Measurements from ENCODE around the gene PBXIP1. TPM values are rescaled to one million over a fixed set of nuclear protein-coding genes. Genes with fewer than 3 reads are reported as not detected.

The PBXIP1 gene
- total RNA-seq, 1 donor from 2014 or later, result 23.7 TPM

DNA sequence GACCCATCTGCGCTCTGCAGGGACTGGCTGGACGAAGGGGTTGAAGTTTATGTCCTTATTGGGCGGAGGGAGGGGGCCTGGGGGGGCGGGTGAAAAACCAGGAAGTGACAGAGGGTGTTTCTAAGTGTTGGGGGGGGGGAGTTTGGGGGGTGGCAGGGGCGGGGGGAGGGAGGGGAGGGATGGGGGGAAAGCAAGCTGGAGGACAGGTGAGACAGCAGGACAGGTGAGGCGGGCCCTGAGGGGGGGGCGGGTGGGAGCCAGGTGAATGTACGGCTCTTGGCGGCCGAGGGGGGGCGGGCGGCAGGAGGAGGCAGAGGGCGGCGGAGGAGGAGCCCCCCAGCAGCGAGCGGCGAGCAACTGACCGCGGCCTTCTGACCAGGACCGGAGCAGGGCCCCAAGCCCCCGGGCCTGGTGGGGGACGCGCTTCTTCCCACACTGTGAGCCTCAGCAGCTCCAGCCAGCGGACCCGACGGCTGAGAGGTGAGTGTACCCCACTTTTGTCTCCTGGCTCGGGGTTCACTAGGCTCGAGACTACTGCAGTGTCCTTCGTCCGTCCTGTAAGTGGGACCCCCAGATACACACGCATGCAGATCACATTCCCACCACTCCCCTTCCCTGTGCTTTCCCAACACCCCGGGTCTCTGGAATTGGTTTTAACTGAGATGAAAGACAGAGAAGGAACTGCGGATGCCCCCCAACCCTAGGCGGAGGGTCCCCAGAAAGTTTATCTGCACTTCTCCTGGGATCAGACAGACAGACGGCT, 46.7 kb upstream of the PBXIP1 start, which contains the start of gene ZBTB7B:
Gene ZBTB7B, plus strand, starts transcription at position 339 of the 763 bp plus-strand sequence. CDS start 11,859 bp downstream, outside the sequence.
- no peak for FAIRE-seq
- no peak for DNase-seq (ENCODE audit: low read depth)
- Histone ChIP-seq H3K27me3 (ENCODE audit: control insufficient read depth, insufficient read depth, low read length) (no peaks in the 10 kb centered on the region), H3K36me3 (ENCODE audit: control insufficient read depth, insufficient read depth, low read length) (peaks cover 21% of the 10 kb centered on the region), H3K4me3 (ENCODE audit: low read depth, low read length) (peak within 1 kb of the TSS; percentile 96)
- TF ChIP-seq CTCF (IDR thresholded peaks at IDR 0.05; ENCODE audit: insufficient read depth, low read length, severe bottlenecking), result no peak

DNA sequence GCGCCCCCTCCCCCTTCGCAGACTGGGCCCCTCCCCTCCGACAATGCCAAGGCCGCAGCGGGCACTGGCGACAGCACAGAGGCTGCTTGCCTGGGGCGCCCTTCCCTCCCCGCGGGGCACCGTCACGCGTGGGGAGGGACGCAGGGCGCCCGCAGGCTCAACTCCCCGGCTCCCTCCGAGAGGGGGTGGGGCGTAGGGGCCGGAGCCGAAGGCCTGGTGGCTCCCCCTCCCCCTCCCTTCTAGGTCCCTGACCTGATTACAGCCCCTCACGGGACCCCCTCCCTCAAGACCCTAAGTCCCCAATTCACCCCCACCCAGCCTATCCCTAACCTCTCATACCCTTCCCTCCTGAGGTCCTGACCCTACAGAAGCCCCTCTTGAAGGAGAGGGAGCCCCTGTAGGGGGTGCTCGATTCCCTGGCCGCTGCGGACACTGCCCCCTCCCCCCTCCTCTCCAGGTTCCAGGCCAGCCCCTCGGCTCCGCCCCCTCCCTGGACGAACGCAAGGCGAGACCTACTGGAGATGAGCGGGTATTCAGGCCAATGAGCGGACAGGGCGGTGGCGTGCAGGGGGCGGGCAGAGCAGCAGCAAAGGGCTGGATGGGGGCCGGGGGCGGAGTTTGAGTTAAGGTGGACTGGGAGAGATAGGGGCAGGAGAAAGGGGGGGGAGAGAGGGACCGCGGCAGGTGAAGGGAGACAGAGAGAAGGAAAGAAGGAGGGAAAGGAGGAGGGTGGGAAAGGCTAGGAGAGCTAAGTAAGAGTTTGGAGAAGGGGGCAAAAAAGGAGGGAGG, 46.0 kb upstream of the PBXIP1 start:
- peak; percentile 94 for DNase-seq (ENCODE audit: low read depth)
- no peaks in the 10 kb centered on the region for H3K27me3 ChIP-seq (ENCODE audit: control insufficient read depth, insufficient read depth, low read length)
- no peak for FAIRE-seq
- peak; percentile 32 for TF ChIP-seq CTCF (IDR thresholded peaks at IDR 0.05; ENCODE audit: insufficient read depth, low read length, severe bottlenecking)
- peak overlapping the region; percentile 96 for H3K4me3 ChIP-seq (ENCODE audit: low read depth, low read length)
- peaks cover 16% of the 10 kb centered on the region for H3K36me3 ChIP-seq (ENCODE audit: control insufficient read depth, insufficient read depth, low read length)

GRCh38 chr1:155001425-155001674, 45.5 kb upstream of the PBXIP1 start:
- Histone ChIP-seq H3K36me3 (ENCODE audit: control insufficient read depth, insufficient read depth, low read length) (peaks cover 11% of the 10 kb centered on the region), H3K27me3 (ENCODE audit: control insufficient read depth, insufficient read depth, low read length) (no peaks in the 10 kb centered on the region), H3K4me3 (ENCODE audit: low read depth, low read length) (peak overlapping the region; percentile 96)
- DNase-seq (ENCODE audit: low read depth) (no peak), FAIRE-seq (no peak)
- no peak for TF ChIP-seq CTCF (IDR thresholded peaks at IDR 0.05; ENCODE audit: insufficient read depth, low read length, severe bottlenecking)

- peak; percentile 80 for DNase-seq (ENCODE audit: low read depth)
- peaks cover 8% of the 10 kb centered on the region for H3K36me3 ChIP-seq (ENCODE audit: control insufficient read depth, insufficient read depth, low read length)
- FAIRE-seq, result no peak
- no peaks in the 10 kb centered on the region for H3K27me3 ChIP-seq (ENCODE audit: control insufficient read depth, insufficient read depth, low read length)
- TF ChIP-seq CTCF (IDR thresholded peaks at IDR 0.05; ENCODE audit: insufficient read depth, low read length, severe bottlenecking), result peak; percentile 10
- H3K4me3 ChIP-seq (ENCODE audit: low read depth, low read length), result peak overlapping the region; percentile 96
Measured at GRCh38 chr1:155000726-155001424, 45.0 kb upstream of the PBXIP1 start.

GRCh38 chr1:155000411-155000725, 44.5 kb upstream of the PBXIP1 start:
- no peak for DNase-seq (ENCODE audit: low read depth)
- no peak for FAIRE-seq
- no peak for TF ChIP-seq CTCF (IDR thresholded peaks at IDR 0.05; ENCODE audit: insufficient read depth, low read length, severe bottlenecking)
- no peaks in the 10 kb centered on the region for H3K27me3 ChIP-seq (ENCODE audit: control insufficient read depth, insufficient read depth, low read length)
- peaks cover 6% of the 10 kb centered on the region for H3K36me3 ChIP-seq (ENCODE audit: control insufficient read depth, insufficient read depth, low read length)
- H3K4me3 ChIP-seq (ENCODE audit: low read depth, low read length), result peak overlapping the region; percentile 96
